Osteoblast (primary cell): ENCODE measurements around the gene ACCSL. TPM values are rescaled to one million over a fixed set of nuclear protein-coding genes. Genes with fewer than 3 reads are reported as not detected.

Experiments
- DNase-seq: peaks from one replicate; pipeline ENCODE4 v3.0.0; 2011; ENCODE audit warnings: low spot score, mixed read lengths; ENCODE audit not compliant: insufficient read length; ENCODE audit errors: missing footprints
- H2AFZ ChIP-seq: 2 replicates; pipeline ENCODE4 v1.6.0; 2011; ENCODE audit warnings: mild to moderate bottlenecking, low read length
- H3K27ac ChIP-seq: 2 replicates; pipeline ENCODE4 v1.5.1; 2011; ENCODE audit warnings: mild to moderate bottlenecking, low read depth, low read length, moderate library complexity
- H3K27me3 ChIP-seq: 2 replicates; pipeline ENCODE4 v1.6.0; 2012; ENCODE audit warnings: mild to moderate bottlenecking, control low read depth, inconsistent platforms, low read length, moderate library complexity; ENCODE audit not compliant: insufficient read depth
- H3K36me3 ChIP-seq: 2 replicates; pipeline ENCODE4 v1.5.1; 2011; ENCODE audit warnings: mild to moderate bottlenecking, low read length, control low read depth, moderate library complexity; ENCODE audit not compliant: insufficient read depth
- H3K4me1 ChIP-seq: 2 replicates; pipeline ENCODE4 v1.5.1; 2011; ENCODE audit warnings: mild to moderate bottlenecking, low read length, control low read depth, moderate library complexity; ENCODE audit not compliant: insufficient read depth
- H3K4me2 ChIP-seq: 2 replicates; pipeline ENCODE4 v1.6.0; 2011; ENCODE audit warnings: mild to moderate bottlenecking, low read length; ENCODE audit not compliant: insufficient read depth
- H3K4me3 ChIP-seq: fragments of 200-600 bp; sonication (generic); 3 replicates; pipeline ENCODE4 v1.5.1; 2012; ENCODE audit warnings: mild to moderate bottlenecking, low read length, inconsistent platforms; ENCODE audit not compliant: insufficient read depth
- H3K79me2 ChIP-seq: 2 replicates; pipeline ENCODE4 v1.6.0; 2012; ENCODE audit warnings: mild to moderate bottlenecking, low read length, control low read depth, inconsistent platforms; ENCODE audit not compliant: insufficient read depth
- H3K9me3 ChIP-seq: 2 replicates; pipeline ENCODE4 v1.5.1; 2011; ENCODE audit warnings: low read depth, low read length, control low read depth
- H4K20me1 ChIP-seq: 2 replicates; pipeline ENCODE4 v1.6.0; 2012; ENCODE audit warnings: mild to moderate bottlenecking, low read length, control low read depth; ENCODE audit not compliant: insufficient read depth
- CTCF ChIP-seq: IDR thresholded peaks from 2 replicates; pipeline ENCODE4 v1.5.1; 2011; ENCODE audit warnings: mild to moderate bottlenecking, low read depth, low read length, moderate library complexity; ENCODE audit errors: extremely low read depth
- total RNA-seq: library from RNA; depleted of rRNA; stranded (reverse); fragments of >200 nt; gene quantifications from 2 replicates; pipeline ENCODE4 v1.2.3, GENCODE V29; 2012

Gene ACCSL
- total RNA-seq, 1 donor, result not detected

- Histone ChIP-seq H3K4me2 (peak overlapping the region; percentile 13), H4K20me1 (no peaks in the 10 kb centered on the region), H3K4me1 (peaks cover 48% of the 10 kb centered on the region), H2AFZ (no peak overlapping the region), H3K79me2 (no peaks in the 10 kb centered on the region), H3K9me3 (no peaks in the 10 kb centered on the region), H3K36me3 (no peaks in the 10 kb centered on the region), H3K27me3 (no peaks in the 10 kb centered on the region), H3K4me3 (no peak overlapping the region), H3K27ac (peak overlapping the region; percentile 49)
- TF ChIP-seq CTCF, result no peak
- no peak for DNase-seq
Measured at GRCh38 chr11:44017443-44018126, 30.2 kb upstream of the ACCSL start.

- H3K4me3 ChIP-seq, result no peak overlapping the region
- DNase-seq, result no peak
- H3K4me1 ChIP-seq, result peaks cover 48% of the 10 kb centered on the region
- H3K36me3 ChIP-seq, result no peaks in the 10 kb centered on the region
- H3K79me2 ChIP-seq, result no peaks in the 10 kb centered on the region
- no peak for TF ChIP-seq CTCF
- no peaks in the 10 kb centered on the region for H3K9me3 ChIP-seq
- H3K27ac ChIP-seq, result peak overlapping the region; percentile 41
- peak overlapping the region; percentile 13 for H3K4me2 ChIP-seq
- no peaks in the 10 kb centered on the region for H3K27me3 ChIP-seq
- H4K20me1 ChIP-seq, result no peaks in the 10 kb centered on the region
- no peak overlapping the region for H2AFZ ChIP-seq
Measured at GRCh38 chr11:44018127-44018521, 29.7 kb upstream of the ACCSL start.

GRCh38 chr11:44018829-44019228 lies 29.0 kb upstream of the ACCSL start:
- no peak overlapping the region for H3K27ac ChIP-seq
- H3K4me2 ChIP-seq, result no peak overlapping the region
- no peaks in the 10 kb centered on the region for H3K9me3 ChIP-seq
- no peaks in the 10 kb centered on the region for H3K79me2 ChIP-seq
- H3K27me3 ChIP-seq, result no peaks in the 10 kb centered on the region
- H3K4me3 ChIP-seq, result no peak overlapping the region
- no peaks in the 10 kb centered on the region for H4K20me1 ChIP-seq
- no peaks in the 10 kb centered on the region for H3K36me3 ChIP-seq
- DNase-seq, result no peak
- peaks cover 48% of the 10 kb centered on the region for H3K4me1 ChIP-seq
- no peak overlapping the region for H2AFZ ChIP-seq
- TF ChIP-seq CTCF, result no peak

GRCh38 chr11:44024977-44025376 lies 22.8 kb upstream of the ACCSL start:
- no peak for TF ChIP-seq CTCF
- no peak overlapping the region for H3K27ac ChIP-seq
- DNase-seq, result no peak
- peaks cover 1% of the 10 kb centered on the region for H3K4me1 ChIP-seq
- no peak overlapping the region for H3K4me2 ChIP-seq
- no peaks in the 10 kb centered on the region for H3K36me3 ChIP-seq
- no peak overlapping the region for H3K4me3 ChIP-seq
- no peaks in the 10 kb centered on the region for H3K27me3 ChIP-seq
- H3K79me2 ChIP-seq, result no peaks in the 10 kb centered on the region
- H3K9me3 ChIP-seq, result no peaks in the 10 kb centered on the region
- no peaks in the 10 kb centered on the region for H4K20me1 ChIP-seq
- H2AFZ ChIP-seq, result no peak overlapping the region
